Measurements from ENCODE around the gene HSF5.
A peak's percentile ranks its signal among the peaks of the same experiment; 100 is the strongest.

The HSF5 gene

GRCh38 chr17:58416937-58417299, 71.3 kb downstream of the HSF5 start:
- Histone ChIP-seq H2AFZ (ENCODE audit: low read depth, low read length) (no peak overlapping the region), H3K4me2 (ENCODE audit: low read length, poor library complexity, severe bottlenecking) (no peak overlapping the region), H3K23ac (ENCODE audit: low read length in 2 of 2) (no peak overlapping the region), H2BK5ac (ENCODE audit: low read depth, low read length, poor library complexity, severe bottlenecking) (no peak overlapping the region), H3K9me3 (ENCODE audit: control insufficient read depth, low read length) (no peaks in the 10 kb centered on the region), H2BK120ac (ENCODE audit: low read depth, low read length) (no peak overlapping the region), H3K27me3 (ENCODE audit: control insufficient read depth in 1 of 2, insufficient read depth in 1 of 2, low read length in 2 of 2) (peaks cover 4 to 14% of the 10 kb centered on the region in 2 experiments), H2BK12ac (ENCODE audit: low read length in 2 of 2) (no peak overlapping the region), H3K79me1 (replicated peaks; ENCODE audit: low read length, poor library complexity, severe bottlenecking) (no peaks in the 10 kb centered on the region), H3K4me3 (ENCODE audit: insufficient read depth in 1 of 2, low read depth in 1 of 2, low read length in 2 of 2) (peak overlapping the region in 1 of 2 experiments; percentile 67), H3K4ac (ENCODE audit: low read depth in 1 of 2, low read length in 2 of 2) (no peak overlapping the region), H3K36me3 (ENCODE audit: control insufficient read depth in 1 of 2, insufficient read depth in 2 of 2, low read depth in 1 of 2, low read length in 2 of 2) (no peaks in the 10 kb centered on the region), H3K9ac (ENCODE audit: low read length) (peak overlapping the region; percentile 62), H3K27ac (ENCODE audit: low read length, poor library complexity, severe bottlenecking) (no peak overlapping the region), H3K18ac (ENCODE audit: low read depth in 1 of 2, low read length in 2 of 2) (no peak overlapping the region), H3K14ac (ENCODE audit: low read length in 2 of 2) (no peak overlapping the region), H2BK15ac (ENCODE audit: low read depth, poor library complexity, severe bottlenecking) (no peak overlapping the region), H4K91ac (ENCODE audit: low read length) (no peak overlapping the region), H4K8ac (ENCODE audit: low read length) (no peak overlapping the region), H3K4me1 (ENCODE audit: control insufficient read depth, insufficient read depth, low read depth, low read length) (no peaks in the 10 kb centered on the region), H2AK5ac (ENCODE audit: low read length, severe bottlenecking) (no peak overlapping the region)
- DNase-seq = no peak
- 16% methylated on average over 6 of the region's 6 CpGs for WGBS

GRCh38 chr17:58416396-58416795, 71.8 kb downstream of the HSF5 start:
- Histone ChIP-seq H2AFZ (ENCODE audit: low read depth, low read length) (no peak overlapping the region), H3K4me1 (ENCODE audit: control insufficient read depth, insufficient read depth, low read depth, low read length) (no peaks in the 10 kb centered on the region), H2AK5ac (ENCODE audit: low read length, severe bottlenecking) (no peak overlapping the region), H3K4me2 (ENCODE audit: low read length, poor library complexity, severe bottlenecking) (no peak overlapping the region), H2BK120ac (ENCODE audit: low read depth, low read length) (no peak overlapping the region), H2BK15ac (ENCODE audit: low read depth, poor library complexity, severe bottlenecking) (no peak overlapping the region), H3K79me1 (replicated peaks; ENCODE audit: low read length, poor library complexity, severe bottlenecking) (no peaks in the 10 kb centered on the region), H3K27ac (ENCODE audit: low read length, poor library complexity, severe bottlenecking) (no peak overlapping the region), H3K36me3 (ENCODE audit: control insufficient read depth in 1 of 2, insufficient read depth in 2 of 2, low read depth in 1 of 2, low read length in 2 of 2) (no peaks in the 10 kb centered on the region), H2BK5ac (ENCODE audit: low read depth, low read length, poor library complexity, severe bottlenecking) (no peak overlapping the region), H2BK12ac (ENCODE audit: low read length in 2 of 2) (no peak overlapping the region), H3K4ac (ENCODE audit: low read depth in 1 of 2, low read length in 2 of 2) (no peak overlapping the region), H3K4me3 (ENCODE audit: insufficient read depth in 1 of 2, low read depth in 1 of 2, low read length in 2 of 2) (no peak overlapping the region), H4K8ac (ENCODE audit: low read length) (no peak overlapping the region), H3K18ac (ENCODE audit: low read depth in 1 of 2, low read length in 2 of 2) (no peak overlapping the region), H3K14ac (ENCODE audit: low read length in 2 of 2) (no peak overlapping the region), H3K9ac (ENCODE audit: low read length) (no peak overlapping the region), H4K91ac (ENCODE audit: low read length) (no peak overlapping the region), H3K9me3 (ENCODE audit: control insufficient read depth, low read length) (no peaks in the 10 kb centered on the region), H3K27me3 (ENCODE audit: control insufficient read depth in 1 of 2, insufficient read depth in 1 of 2, low read length in 2 of 2) (peaks cover 4 to 10% of the 10 kb centered on the region in 2 experiments), H3K23ac (ENCODE audit: low read length in 2 of 2) (no peak overlapping the region)
- no CpG with 5 or more reads among the region's 4 CpGs for WGBS
- DNase-seq = no peak

- H4K8ac ChIP-seq (ENCODE audit: low read length) = no peak overlapping the region
- H3K4me1 ChIP-seq (ENCODE audit: control insufficient read depth, insufficient read depth, low read depth, low read length) = no peaks in the 10 kb centered on the region
- H3K4ac ChIP-seq (ENCODE audit: low read depth in 1 of 2, low read length in 2 of 2) = no peak overlapping the region
- H2AK5ac ChIP-seq (ENCODE audit: low read length, severe bottlenecking) = no peak overlapping the region
- H2AFZ ChIP-seq (ENCODE audit: low read depth, low read length) = no peak overlapping the region
- H3K9me3 ChIP-seq (ENCODE audit: control insufficient read depth, low read length) = no peaks in the 10 kb centered on the region
- 82% methylated on average over 6 of the region's 6 CpGs for WGBS
- H4K91ac ChIP-seq (ENCODE audit: low read length) = no peak overlapping the region
- H2BK12ac ChIP-seq (ENCODE audit: low read length in 2 of 2) = no peak overlapping the region
- H2BK120ac ChIP-seq (ENCODE audit: low read depth, low read length) = no peak overlapping the region
- no peak overlapping the region for H3K4me2 ChIP-seq (ENCODE audit: low read length, poor library complexity, severe bottlenecking)
- no peak overlapping the region for H2BK15ac ChIP-seq (ENCODE audit: low read depth, poor library complexity, severe bottlenecking)
- no peak overlapping the region for H3K9ac ChIP-seq (ENCODE audit: low read length)
- no peak overlapping the region for H3K23ac ChIP-seq (ENCODE audit: low read length in 2 of 2)
- H3K27ac ChIP-seq (ENCODE audit: low read length, poor library complexity, severe bottlenecking) = no peak overlapping the region
- peaks cover 4 to 7% of the 10 kb centered on the region in 2 experiments for H3K27me3 ChIP-seq (ENCODE audit: control insufficient read depth in 1 of 2, insufficient read depth in 1 of 2, low read length in 2 of 2)
- no peak overlapping the region for H3K14ac ChIP-seq (ENCODE audit: low read length in 2 of 2)
- H3K79me1 ChIP-seq (replicated peaks; ENCODE audit: low read length, poor library complexity, severe bottlenecking) = no peaks in the 10 kb centered on the region
- H3K18ac ChIP-seq (ENCODE audit: low read depth in 1 of 2, low read length in 2 of 2) = no peak overlapping the region
- no peak overlapping the region for H2BK5ac ChIP-seq (ENCODE audit: low read depth, low read length, poor library complexity, severe bottlenecking)
- no peaks in the 10 kb centered on the region for H3K36me3 ChIP-seq (ENCODE audit: control insufficient read depth in 1 of 2, insufficient read depth in 2 of 2, low read depth in 1 of 2, low read length in 2 of 2)
- peak overlapping the region in 1 of 2 experiments; percentile 9 for H3K4me3 ChIP-seq (ENCODE audit: insufficient read depth in 1 of 2, low read depth in 1 of 2, low read length in 2 of 2)
- DNase-seq = no peak
Observed at GRCh38 chr17:58415371-58416055, 72.7 kb downstream of the HSF5 start.

GRCh38 chr17:58414596-58414997, 73.6 kb downstream of the HSF5 start:
- H3K27me3 ChIP-seq (ENCODE audit: control insufficient read depth in 1 of 2, insufficient read depth in 1 of 2, low read length in 2 of 2) = peaks cover 0 to 4% of the 10 kb centered on the region in 2 experiments
- H3K9ac ChIP-seq (ENCODE audit: low read length) = no peak overlapping the region
- no peaks in the 10 kb centered on the region for H3K4me1 ChIP-seq (ENCODE audit: control insufficient read depth, insufficient read depth, low read depth, low read length)
- H3K9me3 ChIP-seq (ENCODE audit: control insufficient read depth, low read length) = no peaks in the 10 kb centered on the region
- no peak overlapping the region for H3K27ac ChIP-seq (ENCODE audit: low read length, poor library complexity, severe bottlenecking)
- H3K4me3 ChIP-seq (ENCODE audit: insufficient read depth in 1 of 2, low read depth in 1 of 2, low read length in 2 of 2) = no peak overlapping the region
- no peak overlapping the region for H2AFZ ChIP-seq (ENCODE audit: low read depth, low read length)
- no peak overlapping the region for H2BK120ac ChIP-seq (ENCODE audit: low read depth, low read length)
- H2BK12ac ChIP-seq (ENCODE audit: low read length in 2 of 2) = no peak overlapping the region
- WGBS = 60% methylated on average over 2 of the region's 3 CpGs
- H3K4me2 ChIP-seq (ENCODE audit: low read length, poor library complexity, severe bottlenecking) = peak overlapping the region; percentile 10
- no peak overlapping the region for H3K14ac ChIP-seq (ENCODE audit: low read length in 2 of 2)
- H4K8ac ChIP-seq (ENCODE audit: low read length) = no peak overlapping the region
- no peak overlapping the region for H3K18ac ChIP-seq (ENCODE audit: low read depth in 1 of 2, low read length in 2 of 2)
- H4K91ac ChIP-seq (ENCODE audit: low read length) = no peak overlapping the region
- H2BK5ac ChIP-seq (ENCODE audit: low read depth, low read length, poor library complexity, severe bottlenecking) = no peak overlapping the region
- no peak for DNase-seq
- H2BK15ac ChIP-seq (ENCODE audit: low read depth, poor library complexity, severe bottlenecking) = no peak overlapping the region
- no peak overlapping the region for H2AK5ac ChIP-seq (ENCODE audit: low read length, severe bottlenecking)
- H3K23ac ChIP-seq (ENCODE audit: low read length in 2 of 2) = no peak overlapping the region
- H3K79me1 ChIP-seq (replicated peaks; ENCODE audit: low read length, poor library complexity, severe bottlenecking) = no peaks in the 10 kb centered on the region
- no peaks in the 10 kb centered on the region for H3K36me3 ChIP-seq (ENCODE audit: control insufficient read depth in 1 of 2, insufficient read depth in 2 of 2, low read depth in 1 of 2, low read length in 2 of 2)
- no peak overlapping the region for H3K4ac ChIP-seq (ENCODE audit: low read depth in 1 of 2, low read length in 2 of 2)
